Epithelial cell of esophagus (primary cell): Measurements from ENCODE around the gene CTAG1A.
"Not testable (repeated sequence)": the region's sequence is repeated elsewhere in the genome, so short reads cannot be mapped to it uniquely, and the experiment has no call there.

Experiments
- DNase-seq: peaks from one replicate; pipeline ENCODE4 v3.0.0; 2010; ENCODE audit warnings: low read depth
- H3K4me3 ChIP-seq: 2 replicates; pipeline ENCODE4 v1.5.1; 2011; ENCODE audit warnings: mild to moderate bottlenecking, low read length, control low read depth
- TF ChIP-seq, protein P1 (sequence below): IDR thresholded peaks from 2 replicates; pipeline ENCODE4 v1.5.1; 2011; ENCODE audit warnings: low read depth, mild to moderate bottlenecking, low read length, control low read depth, inconsistent platforms; ENCODE audit not compliant: insufficient read depth; ENCODE audit errors: missing control alignments

The CTAG1A gene

DNA sequence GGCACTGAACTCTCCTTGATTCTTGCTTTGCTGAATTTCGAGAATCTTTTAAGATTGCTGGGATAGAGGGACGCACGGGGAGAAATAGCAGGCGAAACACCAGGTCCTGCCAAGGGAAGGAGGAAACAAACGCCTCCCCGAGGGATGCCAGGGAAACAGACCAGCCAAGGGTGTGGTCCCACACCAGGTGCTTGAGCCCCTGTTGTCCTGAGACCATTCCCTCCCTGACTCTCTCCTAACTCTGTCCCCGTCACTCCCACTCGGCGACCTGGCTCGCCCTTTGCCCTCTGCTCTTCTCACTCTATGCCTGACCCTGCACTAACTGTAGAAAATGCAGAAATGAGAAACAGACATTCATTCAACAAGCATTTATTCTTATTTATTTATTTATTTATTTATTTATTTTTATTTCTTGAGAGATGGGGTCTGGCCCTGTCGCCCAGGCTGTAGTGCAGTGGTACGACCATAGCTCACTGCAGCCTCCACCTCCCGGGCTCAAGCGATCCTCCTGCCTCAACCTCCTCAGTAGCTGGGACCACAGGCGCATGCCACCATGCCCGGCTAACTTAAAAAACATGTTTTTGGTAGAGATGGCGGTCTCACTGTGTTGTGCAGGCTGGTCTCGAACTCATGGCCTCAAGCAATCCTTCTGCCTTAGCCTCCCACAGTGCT lies 18.0 kb downstream of the CTAG1A start:
- H3K4me3 ChIP-seq = no peak overlapping the region
- TF ChIP-seq, protein P1, sequence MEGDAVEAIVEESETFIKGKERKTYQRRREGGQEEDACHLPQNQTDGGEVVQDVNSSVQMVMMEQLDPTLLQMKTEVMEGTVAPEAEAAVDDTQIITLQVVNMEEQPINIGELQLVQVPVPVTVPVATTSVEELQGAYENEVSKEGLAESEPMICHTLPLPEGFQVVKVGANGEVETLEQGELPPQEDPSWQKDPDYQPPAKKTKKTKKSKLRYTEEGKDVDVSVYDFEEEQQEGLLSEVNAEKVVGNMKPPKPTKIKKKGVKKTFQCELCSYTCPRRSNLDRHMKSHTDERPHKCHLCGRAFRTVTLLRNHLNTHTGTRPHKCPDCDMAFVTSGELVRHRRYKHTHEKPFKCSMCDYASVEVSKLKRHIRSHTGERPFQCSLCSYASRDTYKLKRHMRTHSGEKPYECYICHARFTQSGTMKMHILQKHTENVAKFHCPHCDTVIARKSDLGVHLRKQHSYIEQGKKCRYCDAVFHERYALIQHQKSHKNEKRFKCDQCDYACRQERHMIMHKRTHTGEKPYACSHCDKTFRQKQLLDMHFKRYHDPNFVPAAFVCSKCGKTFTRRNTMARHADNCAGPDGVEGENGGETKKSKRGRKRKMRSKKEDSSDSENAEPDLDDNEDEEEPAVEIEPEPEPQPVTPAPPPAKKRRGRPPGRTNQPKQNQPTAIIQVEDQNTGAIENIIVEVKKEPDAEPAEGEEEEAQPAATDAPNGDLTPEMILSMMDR = no peak
- no peak for DNase-seq

DNA sequence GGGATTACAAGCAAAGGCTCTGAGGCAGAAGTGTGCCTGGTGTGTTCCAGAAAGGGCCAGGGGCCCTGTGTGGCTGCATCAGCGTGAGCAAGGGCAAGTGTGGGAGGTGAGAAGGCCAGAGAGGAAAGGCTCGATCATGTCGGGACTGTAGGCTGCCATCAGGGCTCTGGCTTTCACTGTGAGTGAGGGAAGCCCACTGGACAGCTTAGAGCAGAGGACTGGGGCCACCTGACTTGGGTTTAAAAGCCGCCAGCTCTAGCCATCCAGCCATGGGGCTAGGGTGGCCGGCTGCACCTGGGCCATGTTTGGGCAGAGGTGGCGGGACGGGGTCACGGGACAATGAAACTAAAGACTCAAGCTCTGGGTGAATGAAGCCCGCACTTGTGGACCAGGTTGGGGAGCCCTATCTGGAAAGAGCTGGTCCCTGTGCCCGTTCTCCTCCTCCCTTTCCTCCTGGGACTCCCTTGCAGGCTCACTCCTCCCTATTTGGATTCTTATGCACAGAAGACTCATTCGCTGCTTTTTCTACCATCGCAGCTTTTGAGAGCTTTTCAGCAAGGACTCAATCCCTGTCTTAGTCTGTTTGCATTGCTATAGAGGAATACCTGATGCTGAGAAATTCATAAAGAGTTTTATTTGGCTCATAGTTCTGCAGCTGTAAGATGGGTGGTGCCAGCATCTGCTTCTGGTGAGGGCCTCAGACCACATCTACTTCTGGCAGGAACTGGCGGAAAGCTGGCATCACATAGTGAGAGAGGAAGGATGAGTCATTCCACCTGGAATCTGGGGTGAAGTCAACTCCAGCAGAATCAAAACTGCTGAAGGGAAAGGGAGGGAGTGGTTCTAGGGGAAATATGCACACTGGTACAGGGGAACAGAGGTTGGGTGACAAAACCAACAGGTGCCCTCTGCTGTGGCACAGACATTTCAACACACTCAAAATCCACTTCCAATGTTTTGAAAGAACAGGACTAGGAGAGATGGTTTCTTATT lies 18.8 kb downstream of the CTAG1A start:
- peak; percentile 79 for DNase-seq
- TF ChIP-seq, protein P1 = no peak

DNA sequence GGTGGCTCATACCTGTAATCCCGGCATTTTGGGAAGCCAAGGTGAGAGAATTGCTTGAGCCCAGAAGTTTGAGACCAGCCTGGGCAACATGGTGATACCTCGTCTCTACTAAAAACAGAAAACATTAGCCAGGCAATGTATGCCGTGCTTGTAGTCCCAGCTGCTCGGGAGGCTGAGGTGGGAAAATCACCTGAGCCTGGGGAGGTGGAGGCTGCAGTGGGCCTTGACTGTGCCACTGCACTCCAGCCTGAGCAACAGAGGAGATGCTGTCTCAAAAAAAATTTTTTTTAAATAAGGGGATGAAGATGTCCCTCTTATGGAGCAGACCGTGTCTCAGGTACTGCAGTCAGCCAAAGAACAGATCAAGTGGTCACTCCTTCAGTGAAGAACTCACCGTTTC lies 20.6 kb downstream of the CTAG1A start:
- DNase-seq = no peak
- TF ChIP-seq, protein P1 = no peak
- H3K4me3 ChIP-seq = no peak overlapping the region

More for the DNA sequence above, 18.8 kb downstream of the CTAG1A start:
- no peak overlapping the region for H3K4me3 ChIP-seq

DNA sequence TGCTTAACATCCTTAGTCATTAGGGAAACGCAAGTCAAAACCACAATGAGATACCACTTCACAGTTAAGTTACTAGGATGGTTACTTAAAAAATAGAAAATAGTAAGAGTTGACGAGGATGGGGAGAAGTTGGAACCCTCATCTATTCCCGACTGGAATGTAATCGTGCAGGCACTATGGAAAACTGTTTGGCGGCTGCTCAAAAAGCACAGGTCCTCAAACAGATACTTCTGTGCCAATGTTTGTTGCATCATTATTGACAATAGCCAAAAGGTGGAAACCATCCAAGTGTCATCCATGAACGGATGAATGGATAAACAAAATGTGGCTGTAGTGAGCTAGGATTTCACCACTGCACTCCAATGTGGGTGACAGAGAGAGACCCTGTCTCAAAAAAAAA lies 22.4 kb downstream of the CTAG1A start:
- TF ChIP-seq, protein P1 = no peak
- DNase-seq = no peak
- no peak overlapping the region for H3K4me3 ChIP-seq

DNA sequence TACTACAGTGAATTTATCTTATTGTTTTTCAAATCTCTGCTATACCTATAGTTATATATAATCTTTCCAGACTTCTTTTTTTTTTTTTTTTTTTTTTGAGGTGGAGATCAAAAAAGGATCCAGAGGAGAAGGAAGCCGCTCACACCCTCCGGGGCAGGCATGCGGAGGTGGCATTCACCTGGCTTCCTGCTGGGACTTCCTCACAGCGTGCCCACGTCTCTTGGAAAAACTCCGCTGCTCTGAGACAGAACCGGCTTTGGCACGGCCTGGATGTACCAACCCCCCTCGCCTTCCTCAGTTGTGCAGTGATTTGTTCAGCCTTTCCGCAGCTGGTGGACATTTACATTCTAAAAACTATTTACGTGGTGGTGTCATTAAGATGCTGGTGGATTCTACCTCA lies 23.0 kb downstream of the CTAG1A start:
- DNase-seq, H3K4me3 ChIP-seq: not testable (repeated sequence)

DNA sequence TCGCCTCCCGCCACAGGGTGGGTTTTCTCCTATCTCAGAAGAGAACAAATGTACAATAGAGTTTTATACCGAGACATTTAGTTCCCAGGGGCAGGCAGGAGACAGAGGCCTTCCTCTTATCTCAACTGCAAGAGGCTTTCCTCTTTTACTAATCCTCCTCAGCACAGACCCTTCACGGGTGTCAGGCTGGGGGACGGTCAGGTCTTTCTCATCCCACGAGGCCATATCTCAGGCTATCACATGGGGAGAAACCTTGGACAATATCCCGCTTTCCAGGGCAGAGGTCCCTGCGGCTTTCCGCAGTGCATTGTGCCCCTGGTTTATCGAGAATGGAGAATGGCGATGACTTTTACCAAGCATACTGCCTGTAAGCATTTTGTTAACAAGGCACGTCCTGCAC lies 23.9 kb downstream of the CTAG1A start:
- DNase-seq, H3K4me3 ChIP-seq: not testable (repeated sequence)

DNA sequence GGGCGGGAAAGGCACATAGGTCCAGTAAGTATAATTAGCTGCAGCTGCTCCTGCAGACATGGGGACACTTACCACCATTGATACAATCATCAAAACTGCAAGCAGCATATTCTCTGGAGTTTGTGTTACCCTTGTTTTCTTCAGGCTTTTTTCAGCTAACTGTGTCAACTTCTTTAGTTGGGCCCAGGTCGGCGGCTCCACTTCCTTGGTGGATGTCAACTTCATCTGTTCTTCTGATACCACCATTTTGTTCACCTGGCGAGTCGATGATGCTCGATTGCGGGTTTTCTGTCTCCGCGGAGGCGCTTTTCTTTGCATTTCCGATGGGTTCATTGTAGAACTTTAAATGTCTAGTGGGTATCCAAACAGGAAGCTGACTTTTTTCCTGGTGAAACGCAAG lies 26.2 kb downstream of the CTAG1A start:
- H3K4me3 ChIP-seq, DNase-seq: not testable (repeated sequence)

DNA sequence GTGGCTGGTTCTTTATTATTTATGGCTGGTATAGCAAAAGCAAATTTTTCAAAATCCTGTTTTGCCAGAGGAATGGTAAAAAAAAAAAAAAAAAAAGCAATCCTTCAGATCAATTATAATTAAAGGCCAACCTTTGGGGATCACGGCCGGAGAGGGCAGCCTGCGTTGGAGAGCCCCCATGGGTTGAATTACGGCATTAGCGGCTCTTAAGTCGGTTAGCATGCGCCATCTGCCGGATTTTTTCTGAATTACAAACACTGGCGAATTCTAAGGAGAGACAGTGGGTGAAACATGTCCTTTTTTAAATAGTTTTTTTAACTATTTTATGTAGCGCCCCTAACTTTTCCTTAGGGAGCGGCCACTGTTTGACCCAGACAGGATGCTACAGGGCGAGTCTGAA lies 28.7 kb downstream of the CTAG1A start:
- DNase-seq, H3K4me3 ChIP-seq: not testable (repeated sequence)

DNA sequence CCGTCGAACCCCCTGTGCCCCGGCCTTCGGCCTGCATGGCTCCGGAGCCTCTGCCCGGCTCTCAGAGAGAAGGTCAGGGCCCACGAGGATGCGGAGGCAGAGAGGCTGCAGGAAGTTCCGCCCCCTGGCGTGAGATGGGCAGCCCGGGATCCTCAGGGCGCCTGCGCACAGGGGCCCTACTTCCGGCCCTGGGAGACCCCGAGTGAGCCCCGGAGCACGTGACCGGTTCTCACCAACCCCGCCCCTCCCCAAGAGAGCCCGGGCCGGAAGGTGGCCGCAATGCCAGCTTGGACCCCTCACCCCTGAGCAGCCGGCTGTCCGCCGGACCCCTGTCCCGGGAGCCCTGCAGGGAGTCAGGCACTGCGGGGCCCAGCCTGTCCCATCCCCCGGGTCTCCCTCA lies 34.2 kb downstream of the CTAG1A start, which contains the start of gene CTAG1B:
TSS of gene CTAG1B (minus strand) at position 101 of the 400 bp plus-strand sequence. CDS start at position 37, 64 bp downstream.
- H3K4me3 ChIP-seq, DNase-seq: not testable (repeated sequence)

DNA sequence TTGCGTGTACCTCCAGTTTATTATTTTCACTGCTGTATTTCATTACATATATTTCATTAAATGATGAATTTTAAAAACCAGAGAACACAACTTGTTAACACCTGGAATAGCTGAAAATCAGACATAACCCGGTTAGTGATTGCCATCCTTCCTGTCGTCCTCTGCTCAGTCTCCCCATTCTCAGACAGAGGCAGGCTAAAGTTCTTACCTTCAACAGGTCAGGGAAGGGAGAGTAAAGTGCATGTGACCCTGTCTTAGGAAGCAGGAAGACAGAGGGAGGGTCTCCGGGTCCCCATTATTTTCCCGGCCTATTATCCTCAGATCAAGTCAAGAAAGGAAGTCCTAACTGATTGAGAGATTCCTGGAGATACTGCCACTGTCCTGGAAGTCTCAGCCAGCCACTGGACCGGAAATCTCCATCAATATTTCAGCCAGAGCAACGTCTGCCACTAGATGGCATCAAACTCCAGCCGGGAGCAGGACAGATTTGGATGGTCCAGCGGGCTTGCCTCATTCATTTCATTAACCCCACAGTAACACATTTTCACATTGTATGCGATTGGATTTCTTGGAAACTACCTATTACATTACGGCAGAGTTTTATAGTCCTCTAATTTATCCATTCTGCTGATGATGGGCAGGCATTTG lies 36.0 kb downstream of the CTAG1A start:
- DNase-seq, H3K4me3 ChIP-seq: not testable (repeated sequence)

DNA sequence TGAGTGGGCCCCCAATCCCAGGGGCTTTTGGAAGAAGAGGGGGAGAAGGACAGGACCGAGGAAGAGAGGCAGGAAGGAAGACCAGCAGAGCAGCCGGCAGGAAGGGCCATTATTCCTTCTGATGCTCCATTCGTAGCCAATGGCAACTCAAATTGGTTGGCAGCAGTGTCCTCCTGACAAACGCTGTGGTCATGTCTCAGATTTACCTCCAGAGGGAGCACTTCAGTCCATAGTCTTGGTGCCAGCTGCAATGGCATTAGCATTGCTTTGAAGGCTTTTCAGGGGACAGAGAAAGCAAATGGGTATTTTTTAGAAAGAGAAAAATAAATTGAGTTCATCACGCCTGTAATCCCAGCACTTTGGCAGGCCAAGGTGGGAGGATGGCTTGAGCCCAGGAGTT lies 44.0 kb downstream of the CTAG1A start:
- H3K4me3 ChIP-seq, DNase-seq: not testable (repeated sequence)

DNA sequence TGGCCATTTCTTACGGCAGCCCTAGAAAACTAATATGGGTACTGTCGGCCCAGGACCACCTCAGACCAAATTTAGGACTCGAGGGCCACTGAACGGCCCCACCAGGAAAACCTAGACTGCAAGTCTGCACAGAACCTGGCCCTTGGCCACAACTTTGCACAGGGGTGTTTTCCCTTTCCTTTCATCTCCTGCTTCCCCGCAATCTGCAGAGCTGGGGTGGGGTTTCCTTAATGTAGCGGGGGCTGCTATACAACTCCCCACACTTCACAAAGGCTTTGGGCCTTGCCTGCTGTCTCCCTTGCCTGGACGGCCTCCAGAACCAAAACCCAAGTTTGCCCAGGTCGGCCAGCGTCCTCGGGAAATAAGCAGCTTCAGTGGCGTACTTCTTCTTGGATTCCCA lies 46.0 kb downstream of the CTAG1A start:
- H3K4me3 ChIP-seq, DNase-seq: not testable (repeated sequence)

DNA sequence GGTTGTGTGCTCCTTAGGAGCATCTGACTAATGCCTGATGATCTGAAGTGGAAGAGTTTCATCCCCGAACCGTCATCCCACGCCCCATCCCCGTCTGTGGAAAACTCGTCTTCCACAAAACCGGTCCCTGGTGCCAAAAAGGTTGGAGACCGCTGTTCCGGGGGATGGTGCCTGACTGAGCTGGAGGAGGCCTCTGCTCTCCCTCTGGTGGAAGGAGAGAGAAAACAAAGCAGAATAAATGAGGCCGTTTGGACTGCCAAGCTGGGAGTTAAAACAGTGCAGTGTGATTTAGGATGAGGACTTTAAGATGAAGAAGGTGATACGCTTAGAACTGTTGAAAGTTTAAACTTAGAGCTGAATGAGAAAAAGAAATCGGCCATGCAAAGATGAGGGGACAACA lies 48.7 kb downstream of the CTAG1A start:
- not testable (repeated sequence) for DNase-seq, H3K4me3 ChIP-seq
